HepG2 (cell line): ENCODE measurements around the gene BEST2. TPM values are rescaled to one million over a fixed set of nuclear protein-coding genes. Genes with fewer than 3 reads are reported as not detected.
A peak's percentile ranks its signal among the peaks of the same experiment; 100 is the strongest.

Experiments
- ATAD3A ChIP-seq: sonication (generic); formaldehyde crosslinking; IDR thresholded peaks from 2 replicates; pipeline ENCODE4 v1.4.0; 2020; ENCODE audit warnings: missing genetic modification reagents
- CCAR2 ChIP-seq: fragments of 200-400 bp; formaldehyde crosslinking; optimal IDR thresholded peaks from 2 replicates; pipeline ENCODE3; 2018; ENCODE audit warnings: low read depth, mild to moderate bottlenecking, low read length, moderate library complexity
- CENPT ChIP-seq: sonication (generic); formaldehyde crosslinking; IDR thresholded peaks from 2 replicates; pipeline ENCODE4 v1.8.0; 2022; ENCODE audit warnings: low read depth, mild to moderate bottlenecking, moderate library complexity, missing genetic modification reagents
- ELF1 ChIP-seq: sonication (generic); formaldehyde crosslinking; IDR thresholded peaks from 2 replicates; pipeline ENCODE4 v1.4.0; 2020; ENCODE audit warnings: missing genetic modification reagents
- GFI1 ChIP-seq: sonication (generic); formaldehyde crosslinking; IDR thresholded peaks from 2 replicates; pipeline ENCODE4 v1.5.0; 2020; ENCODE audit warnings: missing genetic modification reagents, mild to moderate bottlenecking, borderline replicate concordance
- MIER2 ChIP-seq: IDR thresholded peaks from 2 replicates; pipeline ENCODE4 v1.6.1; 2016; ENCODE audit warnings: missing biosample characterization, missing genetic modification reagents
- SAFB2 ChIP-seq: sonication (generic); formaldehyde crosslinking; IDR thresholded peaks from 2 replicates; pipeline ENCODE4 v1.5.1; 2020; ENCODE audit warnings: missing genetic modification reagents, low read depth, mild to moderate bottlenecking, borderline replicate concordance
- TCF12 ChIP-seq, 2 experiments: fragments of 450-650 bp in 1 of 2; sonication (generic) in 1 of 2; formaldehyde crosslinking in 1 of 2; IDR thresholded peaks; 2 replicates each; pipeline versions ENCODE4 v1.6.1 to v1.8.0; 2017 to 2022; ENCODE audit warnings: antibody characterized with exemption in 1 of 2, mild to moderate bottlenecking in 1 of 2, missing genetic modification reagents in 1 of 2, moderate library complexity in 1 of 2
- ZFP90 ChIP-seq: sonication (generic); formaldehyde crosslinking; IDR thresholded peaks from 2 replicates; pipeline ENCODE4 v1.8.0; 2022; ENCODE audit warnings: missing genetic modification reagents, mild to moderate bottlenecking, inconsistent platforms, borderline replicate concordance
- ZKSCAN1 ChIP-seq: fragments of 150-350 bp; IDR thresholded peaks from 2 replicates; pipeline ENCODE4 v1.6.1; 2014; ENCODE audit warnings: low read length
- ZNF251 ChIP-seq: sonication (generic); formaldehyde crosslinking; IDR thresholded peaks from 2 replicates; pipeline ENCODE4 v1.9.0; 2021; ENCODE audit warnings: mild to moderate bottlenecking, missing genetic modification reagents
- ZNF282 ChIP-seq: fragments of 450-650 bp; IDR thresholded peaks from 2 replicates; pipeline ENCODE4 v1.6.1; 2018; ENCODE audit not compliant: partially characterized antibody
- ZNF574 ChIP-seq: sonication (generic); formaldehyde crosslinking; IDR thresholded peaks from 2 replicates; pipeline ENCODE4 v1.4.0; 2020; ENCODE audit warnings: missing genetic modification reagents
- ZNF629 ChIP-seq: sonication (generic); formaldehyde crosslinking; conservative IDR thresholded peaks from 2 replicates; pipeline ENCODE4 v1.5.0; 2020; ENCODE audit warnings: missing genetic modification reagents
- ZNF703 ChIP-seq: sonication (generic); formaldehyde crosslinking; IDR thresholded peaks from 2 replicates; pipeline ENCODE4 v1.5.1; 2020; ENCODE audit warnings: missing genetic modification reagents, mild to moderate bottlenecking, moderate library complexity, borderline replicate concordance
- ZNF724P ChIP-seq: sonication (generic); formaldehyde crosslinking; IDR thresholded peaks from 2 replicates; pipeline ENCODE4 v1.8.0; 2022; ENCODE audit warnings: missing genetic modification reagents, borderline replicate concordance
- ZNF75D ChIP-seq: sonication (generic); formaldehyde crosslinking; IDR thresholded peaks from 2 replicates; pipeline ENCODE4 v1.8.1; 2023; ENCODE audit warnings: missing genetic modification reagents, mild to moderate bottlenecking, borderline replicate concordance
- ZNF776 ChIP-seq: sonication (generic); formaldehyde crosslinking; IDR thresholded peaks from 2 replicates; pipeline ENCODE4 v1.4.0; 2020; ENCODE audit warnings: mild to moderate bottlenecking, missing genetic modification reagents
- polyA plus RNA-seq, 8 experiments: library from polyadenylated mRNA; depleted of rRNA in 3 of 8; stranded (reverse) in 7 of 8; unstranded in 1 of 8; fragments of >200 nt; fragmentation: Illumina TruSeq in 4 of 8; extraction: Trizol in 4 of 8; gene quantifications; 2 replicates each; pipeline versions ENCODE4 v1.2.1 to v1.2.3, GENCODE V29; 2011 to 2016; ENCODE audit warnings: low read depth in 4 of 8, missing spikeins in 1 of 8, mixed read lengths in 1 of 8; ENCODE audit not compliant: insufficient read depth in 1 of 8
- total RNA-seq, 5 experiments: library from RNA; depleted of rRNA; stranded (reverse); fragments of >200 nt; fragmentation: Illumina TruSeq; extraction: Trizol; gene quantifications; 2 replicates each; pipeline ENCODE4 v1.2.3, GENCODE V29; 2016; ENCODE audit warnings: low read depth in 1 of 5

Gene BEST2
- total and polyA plus RNA-seq, 2 of the 13 experiments (the other 11 are each of a cell fraction or from before 2014, with no cell fraction given), result not detected

GRCh38 chr19:12793290-12794195, 42.0 kb downstream of the BEST2 start (continued):
- peak; percentile 66 for TF ChIP-seq ZNF574
- no peak for TF ChIP-seq ATAD3A (CRISPR knock-in tag)
- TF ChIP-seq ZNF724P, result no peak; the same call in 1 of the 2 replicates
- TF ChIP-seq ZKSCAN1, result no peak
- no peak for TF ChIP-seq TCF12 (IDR thresholded peaks at IDR 0.05)
- peak; percentile 57; the same call in 1 of the 2 replicates for TF ChIP-seq TCF12 (CRISPR knock-in tag; IDR thresholded peaks at IDR 0.05)
- no peak for TF ChIP-seq ZNF282
- no peak for TF ChIP-seq ZNF703 (CRISPR knock-in tag)
- TF ChIP-seq GFI1 (CRISPR knock-in tag), result peak; percentile 50; the same call in 1 of the 2 replicates
- TF ChIP-seq SAFB2 (CRISPR knock-in tag), result no peak
- TF ChIP-seq ZNF629 (CRISPR knock-in tag), result no peak
- TF ChIP-seq CCAR2, result no peak
- TF ChIP-seq ELF1 (CRISPR knock-in tag), result peak; percentile 65
- TF ChIP-seq MIER2 (CRISPR knock-in tag), result no peak
- no peak for TF ChIP-seq ZNF75D (CRISPR knock-in tag)
- no peak for TF ChIP-seq ZFP90
- TF ChIP-seq CENPT (CRISPR knock-in tag), result no peak
- no peak for TF ChIP-seq ZNF251
- no peak; the same call in 1 of the 2 replicates for TF ChIP-seq ZNF776 (CRISPR knock-in tag)
